ENCODE results near the gene SMIM3. TPM values are rescaled to one million over a fixed set of nuclear protein-coding genes. Genes with fewer than 3 reads are reported as not detected.
A peak's percentile ranks its signal among the peaks of the same experiment; 100 is the strongest.

Gene SMIM3
- total RNA-seq, 5 donors from 2014 or later (not counting 1 experiment from before 2014, with no cell fraction given): 2.8 to 9.1 (median 5.7) TPM

- no CpG with 5 or more reads among the region's 1 CpG for WGBS (ENCODE audit: insufficient coverage)
- no peaks in the 10 kb centered on the region for H3K27me3 ChIP-seq (replicated peaks in 1 of 2; ENCODE audit: control insufficient read depth in 2 of 2, extremely low read depth in 1 of 2, insufficient read depth in 2 of 2, low read length in 1 of 2)
- CTCF ChIA-PET: interaction anchor here in 1 of 2 donors (0.6 kb wide), 1 partner anchor 19 kb away, joined by 3 read pairs; no protein-coding TSS in a partner anchor
- Mint-ChIP-seq H3K27me3 (peaks cover 1 to 7% of the 10 kb centered on the region in 2 donors), H3K9me3 (no peaks in the 10 kb centered on the region), H3K4me3 (no peak overlapping the region), H3K4me1 (peaks cover 5 to 14% (median 13%) of the 10 kb centered on the region in 3 donors), H3K27ac (no peak overlapping the region), H3K36me3 (no peaks in the 10 kb centered on the region)
- H3K27ac ChIP-seq (ENCODE audit: low read length): no peak overlapping the region
- POLR2A ChIA-PET: no interaction called here
- H3K4me1 ChIP-seq (ENCODE audit: control insufficient read depth in 1 of 2, extremely low read depth in 1 of 2, insufficient read depth in 2 of 2, low read length in 2 of 2): peaks cover 2 to 13% of the 10 kb centered on the region in 2 experiments
- no peaks in the 10 kb centered on the region for H3K9me3 ChIP-seq
- DNase-seq: no peak
- no peaks in the 10 kb centered on the region for H3K36me3 ChIP-seq (ENCODE audit: control insufficient read depth in 2 of 2, extremely low read depth in 1 of 2, insufficient read depth in 1 of 2, low read length in 1 of 2)
- no peak overlapping the region for H3K4me3 ChIP-seq (ENCODE audit: control insufficient read depth in 1 of 2, extremely low read depth in 1 of 2, low read length in 1 of 2)
- ATAC-seq (replicated peaks in 1 of 4): no peak
Observed at GRCh38 chr5:150774145-150774544, 4.4 kb upstream of the SMIM3 start.

GRCh38 chr5:150777685-150778084 is 872 bp upstream of the SMIM3 start:
- peak overlapping the region; percentile 47 for H3K27ac ChIP-seq (ENCODE audit: low read length)
- Mint-ChIP-seq H3K27me3 (peaks cover 1 to 7% of the 10 kb centered on the region in 2 donors), H3K36me3 (no peaks in the 10 kb centered on the region), H3K9me3 (no peaks in the 10 kb centered on the region), H3K4me3 (peak overlapping the region; percentile 98 to 99 (median 99)), H3K4me1 (peaks cover 41 to 49% (median 48%) of the 10 kb centered on the region in 3 donors), H3K27ac (peak overlapping the region; percentile 78 to 92)
- ChIA-PET POLR2A (interaction anchor here (0.6 to 1.4 kb wide), 4 partner anchors 19 to 302 kb away, joined by 3 to 5 read pairs (median 4); partner anchors contain the start of genes DCTN4 (in 1 of the 2) and RBM22 (in 1 of the 2)), CTCF (interaction anchor here (0.6 to 3.9 kb wide), 7 partner anchors 10 to 217 kb away, joined by 3 to 25 read pairs (median 6); partner anchors contain the start of genes DCTN4 (in 1 of the 2), IRGM (in 1 of the 2) and RBM22 (in 1 of the 2))
- H3K36me3 ChIP-seq (ENCODE audit: control insufficient read depth in 2 of 2, extremely low read depth in 1 of 2, insufficient read depth in 1 of 2, low read length in 1 of 2): no peaks in the 10 kb centered on the region
- H3K4me3 ChIP-seq (ENCODE audit: control insufficient read depth in 1 of 2, extremely low read depth in 1 of 2, low read length in 1 of 2): peak overlapping the region in 1 of 2 donors; percentile 94
- H3K4me1 ChIP-seq (ENCODE audit: control insufficient read depth in 1 of 2, extremely low read depth in 1 of 2, insufficient read depth in 2 of 2, low read length in 2 of 2): peaks cover 12 to 32% of the 10 kb centered on the region in 2 experiments
- ATAC-seq (replicated peaks in 1 of 4): no peak
- WGBS (ENCODE audit: insufficient coverage): no CpG with 5 or more reads among the region's 3 CpGs
- no peak for DNase-seq
- no peaks in the 10 kb centered on the region for H3K9me3 ChIP-seq
- H3K27me3 ChIP-seq (replicated peaks in 1 of 2; ENCODE audit: control insufficient read depth in 2 of 2, extremely low read depth in 1 of 2, insufficient read depth in 2 of 2, low read length in 1 of 2): no peaks in the 10 kb centered on the region

- no peaks in the 10 kb centered on the region for H3K36me3 Mint-ChIP-seq
- Histone ChIP-seq H3K4me3 (ENCODE audit: control insufficient read depth in 1 of 2, extremely low read depth in 1 of 2, low read length in 1 of 2) (peak overlapping the region; percentile 81 to 94), H3K27me3 (replicated peaks in 1 of 2; ENCODE audit: control insufficient read depth in 2 of 2, extremely low read depth in 1 of 2, insufficient read depth in 2 of 2, low read length in 1 of 2) (no peaks in the 10 kb centered on the region), H3K36me3 (ENCODE audit: control insufficient read depth in 2 of 2, extremely low read depth in 1 of 2, insufficient read depth in 1 of 2, low read length in 1 of 2) (no peaks in the 10 kb centered on the region), H3K9me3 (no peaks in the 10 kb centered on the region), H3K4me1 (ENCODE audit: control insufficient read depth in 1 of 2, extremely low read depth in 1 of 2, insufficient read depth in 2 of 2, low read length in 2 of 2) (peaks cover 15 to 36% of the 10 kb centered on the region in 2 experiments), H3K27ac (ENCODE audit: low read length) (peak overlapping the region; percentile 47)
- H3K9me3 Mint-ChIP-seq: no peaks in the 10 kb centered on the region
- peak overlapping the region; percentile 78 to 92 for H3K27ac Mint-ChIP-seq
- 43% methylated on average over 5 of the region's 7 CpGs for WGBS (ENCODE audit: insufficient coverage)
- CTCF ChIA-PET: interaction anchor here (0.6 to 3.9 kb wide), 10 partner anchors 9 to 328 kb away, joined by 3 to 25 read pairs (median 4); partner anchors contain the start of genes DCTN4 (in 1 of the 2), IRGM (in 1 of the 2) and RBM22 (in 1 of the 2)
- DNase-seq (no peak), ATAC-seq (replicated peaks in 1 of 4) (no peak)
- POLR2A ChIA-PET: interaction anchor here in 1 of 2 donors (0.6 to 1.4 kb wide), 3 partner anchors 19 to 303 kb away, joined by 3 to 5 read pairs (median 4); partner anchors contain the start of genes DCTN4 and RBM22
- H3K4me1 Mint-ChIP-seq: peaks cover 45 to 53% (median 52%) of the 10 kb centered on the region in 3 donors
- peaks cover 1 to 7% of the 10 kb centered on the region in 2 donors for H3K27me3 Mint-ChIP-seq
- H3K4me3 Mint-ChIP-seq: peak overlapping the region; percentile 98 to 99 (median 99)
Observed at GRCh38 chr5:150778088-150778516, 455 bp upstream of the SMIM3 start.

GRCh38 chr5:150779397-150780186 is 1.0 kb downstream of the SMIM3 start:
- Histone ChIP-seq H3K27ac (ENCODE audit: low read length) (peak overlapping the region; percentile 47), H3K4me1 (ENCODE audit: control insufficient read depth in 1 of 2, extremely low read depth in 1 of 2, insufficient read depth in 2 of 2, low read length in 2 of 2) (peaks cover 25 to 49% of the 10 kb centered on the region in 2 experiments), H3K27me3 (replicated peaks in 1 of 2; ENCODE audit: control insufficient read depth in 2 of 2, extremely low read depth in 1 of 2, insufficient read depth in 2 of 2, low read length in 1 of 2) (no peaks in the 10 kb centered on the region), H3K9me3 (no peaks in the 10 kb centered on the region), H3K4me3 (ENCODE audit: control insufficient read depth in 1 of 2, extremely low read depth in 1 of 2, low read length in 1 of 2) (peak overlapping the region; percentile 81 to 94), H3K36me3 (ENCODE audit: control insufficient read depth in 2 of 2, extremely low read depth in 1 of 2, insufficient read depth in 1 of 2, low read length in 1 of 2) (no peaks in the 10 kb centered on the region)
- H3K9me3 Mint-ChIP-seq: no peaks in the 10 kb centered on the region
- no peaks in the 10 kb centered on the region for H3K36me3 Mint-ChIP-seq
- 83% methylated on average over 4 of the region's 13 CpGs for WGBS (ENCODE audit: insufficient coverage)
- H3K27me3 Mint-ChIP-seq: peaks cover 0 to 1% of the 10 kb centered on the region in 2 donors
- peak overlapping the region; percentile 98 to 99 (median 99) for H3K4me3 Mint-ChIP-seq
- no peak for DNase-seq
- ChIA-PET CTCF (interaction anchor here (1.2 to 3.9 kb wide), 6 partner anchors 22 to 329 kb away, joined by 3 to 25 read pairs (median 9); partner anchors contain the start of genes RBM22 (in 2 of the 2), DCTN4 (in 1 of the 2) and IRGM (in 1 of the 2)), POLR2A (interaction anchor here (0.7 to 2.0 kb wide), 4 partner anchors 16 to 77 kb away, joined by 3 to 7 read pairs (median 4); partner anchors contain the start of gene DCTN4 (in 1 of the 2))
- ATAC-seq (replicated peaks in 1 of 4): no peak
- peaks cover 60 to 67% (median 65%) of the 10 kb centered on the region in 3 donors for H3K4me1 Mint-ChIP-seq
- peak overlapping the region; percentile 90 to 94 for H3K27ac Mint-ChIP-seq

- Histone ChIP-seq H3K27me3 (replicated peaks in 1 of 2; ENCODE audit: control insufficient read depth in 2 of 2, extremely low read depth in 1 of 2, insufficient read depth in 2 of 2, low read length in 1 of 2) (no peaks in the 10 kb centered on the region), H3K27ac (ENCODE audit: low read length) (peak overlapping the region; percentile 7), H3K4me3 (ENCODE audit: control insufficient read depth in 1 of 2, extremely low read depth in 1 of 2, low read length in 1 of 2) (no peak overlapping the region), H3K4me1 (ENCODE audit: control insufficient read depth in 1 of 2, extremely low read depth in 1 of 2, insufficient read depth in 2 of 2, low read length in 2 of 2) (peaks cover 29 to 51% of the 10 kb centered on the region in 2 experiments), H3K9me3 (no peaks in the 10 kb centered on the region), H3K36me3 (ENCODE audit: control insufficient read depth in 2 of 2, extremely low read depth in 1 of 2, insufficient read depth in 1 of 2, low read length in 1 of 2) (no peaks in the 10 kb centered on the region)
- Mint-ChIP-seq H3K4me1 (peaks cover 64 to 72% (median 69%) of the 10 kb centered on the region in 3 donors), H3K9me3 (no peaks in the 10 kb centered on the region), H3K4me3 (peak overlapping the region; percentile 63 to 99 (median 98)), H3K27ac (peak overlapping the region; percentile 79 to 90), H3K36me3 (no peaks in the 10 kb centered on the region), H3K27me3 (peaks cover 0 to 1% of the 10 kb centered on the region in 2 donors)
- ATAC-seq (replicated peaks in 1 of 4) (no peak), DNase-seq (no peak)
- CTCF ChIA-PET: interaction anchor here (1.4 to 4.3 kb wide), 5 partner anchors 22 to 80 kb away, joined by 5 to 45 read pairs (median 15); partner anchors contain the start of genes DCTN4 (in 2 of the 2), IRGM (in 1 of the 2) and RBM22 (in 1 of the 2)
- 73% methylated on average over 4 of the region's 6 CpGs for WGBS (ENCODE audit: insufficient coverage)
- POLR2A ChIA-PET: interaction anchor here (0.7 to 2.0 kb wide), 2 partner anchors 17 to 21 kb away, joined by 4 to 7 read pairs; partner anchors contain the start of gene DCTN4 (in 1 of the 2)
Observed at GRCh38 chr5:150780187-150780692, 1.7 kb downstream of the SMIM3 start.

Data from T-cell (primary cell).